Measurements from ENCODE around the gene ANKRD60. TPM values are rescaled to one million over a fixed set of nuclear protein-coding genes. Genes with fewer than 3 reads are reported as not detected.

ANKRD60 gene
- total RNA-seq, 2 donors from 2014 or later = not detected

- Histone ChIP-seq H3K4me3 (ENCODE audit: low read length) (no peak overlapping the region), H3K27me3 (ENCODE audit: control insufficient read depth, insufficient read depth, low read length, poor library complexity, severe bottlenecking) (no peaks in the 10 kb centered on the region), H3K36me3 (ENCODE audit: control insufficient read depth, insufficient read depth, low read length) (peaks cover 83% of the 10 kb centered on the region), H3K27ac (ENCODE audit: low read depth, low read length) (no peak overlapping the region), H3K4me1 (ENCODE audit: control insufficient read depth, insufficient read depth, low read length) (no peaks in the 10 kb centered on the region), H3K9me3 (ENCODE audit: control insufficient read depth, low read length) (no peaks in the 10 kb centered on the region), H3K9ac (ENCODE audit: extremely low read depth, low read length, poor library complexity, severe bottlenecking) (no peak overlapping the region)
- Mint-ChIP-seq H3K36me3 (ENCODE audit: low read depth) (peaks cover 55% of the 10 kb centered on the region), H3K27me3 (ENCODE audit: insufficient read depth) (no peaks in the 10 kb centered on the region), H3K27ac (no peak overlapping the region), H3K4me3 (no peak overlapping the region), H3K9me3 (no peaks in the 10 kb centered on the region), H3K4me1 (peaks cover 18% of the 10 kb centered on the region)
- 95 to 100% methylated on average over 4 to 10 of the region's 10 CpGs for WGBS, 2 experiments (ENCODE audit: insufficient coverage in 1 of 2, insufficient read length in 1 of 2)
- no peak for TF ChIP-seq CTCF (conservative IDR thresholded peaks at IDR 0.05)
- DNase-seq = no peak
Measured at GRCh38 chr20:58245181-58245891, 16.9 kb upstream of the ANKRD60 start.

GRCh38 chr20:58244517-58245030 lies 16.1 kb upstream of the ANKRD60 start:
- Mint-ChIP-seq H3K4me1 (peaks cover 15% of the 10 kb centered on the region), H3K27ac (no peak overlapping the region), H3K9me3 (no peaks in the 10 kb centered on the region), H3K36me3 (ENCODE audit: low read depth) (peaks cover 51% of the 10 kb centered on the region), H3K27me3 (ENCODE audit: insufficient read depth) (no peaks in the 10 kb centered on the region), H3K4me3 (no peak overlapping the region)
- WGBS, 2 experiments (ENCODE audit: insufficient coverage in 1 of 2, insufficient read length in 1 of 2) = 87 to 90% methylated on average over 2 to 7 of the region's 7 CpGs
- Histone ChIP-seq H3K27ac (ENCODE audit: low read depth, low read length) (no peak overlapping the region), H3K4me1 (ENCODE audit: control insufficient read depth, insufficient read depth, low read length) (no peaks in the 10 kb centered on the region), H3K9ac (ENCODE audit: extremely low read depth, low read length, poor library complexity, severe bottlenecking) (no peak overlapping the region), H3K9me3 (ENCODE audit: control insufficient read depth, low read length) (no peaks in the 10 kb centered on the region), H3K4me3 (ENCODE audit: low read length) (no peak overlapping the region), H3K27me3 (ENCODE audit: control insufficient read depth, insufficient read depth, low read length, poor library complexity, severe bottlenecking) (no peaks in the 10 kb centered on the region), H3K36me3 (ENCODE audit: control insufficient read depth, insufficient read depth, low read length) (peaks cover 89% of the 10 kb centered on the region)
- no peak for TF ChIP-seq CTCF (conservative IDR thresholded peaks at IDR 0.05)
- no peak for DNase-seq

GRCh38 chr20:58243653-58244410 lies 15.4 kb upstream of the ANKRD60 start:
- Mint-ChIP-seq H3K27me3 (ENCODE audit: insufficient read depth) (no peaks in the 10 kb centered on the region), H3K4me1 (peaks cover 13% of the 10 kb centered on the region), H3K36me3 (ENCODE audit: low read depth) (peaks cover 52% of the 10 kb centered on the region), H3K9me3 (no peaks in the 10 kb centered on the region), H3K27ac (no peak overlapping the region), H3K4me3 (no peak overlapping the region)
- H3K27me3 ChIP-seq (ENCODE audit: control insufficient read depth, insufficient read depth, low read length, poor library complexity, severe bottlenecking) = no peaks in the 10 kb centered on the region
- no peaks in the 10 kb centered on the region for H3K4me1 ChIP-seq (ENCODE audit: control insufficient read depth, insufficient read depth, low read length)
- no peak for TF ChIP-seq CTCF (conservative IDR thresholded peaks at IDR 0.05)
- no peak overlapping the region for H3K9ac ChIP-seq (ENCODE audit: extremely low read depth, low read length, poor library complexity, severe bottlenecking)
- no peaks in the 10 kb centered on the region for H3K9me3 ChIP-seq (ENCODE audit: control insufficient read depth, low read length)
- no peak for DNase-seq
- no peak overlapping the region for H3K27ac ChIP-seq (ENCODE audit: low read depth, low read length)
- no peak overlapping the region for H3K4me3 ChIP-seq (ENCODE audit: low read length)
- 95 to 97% methylated on average over 5 to 9 of the region's 9 CpGs for WGBS, 2 experiments (ENCODE audit: insufficient coverage in 1 of 2, insufficient read length in 1 of 2)
- H3K36me3 ChIP-seq (ENCODE audit: control insufficient read depth, insufficient read depth, low read length) = peaks cover 87% of the 10 kb centered on the region
